Tibial artery (tissue), 4 donors: ENCODE data around the gene KYNU.

Experiments used
- DNase-seq, 2 donors: peaks; one replicate each; pipeline ENCODE4 v3.0.0-alpha.2; 2019
- H3K27ac ChIP-seq, 2 donors: fragments of 200-600 bp; sonication (generic) in 1 of 2; 1 replicate in 1 of 2; 2 replicates in 1 of 2; pipeline ENCODE4 v1.5.1; 2018 to 2019; ENCODE audit warnings: mild to moderate bottlenecking in 1 of 2
- H3K27me3 ChIP-seq, 2 donors: fragments of 200-600 bp; sonication (generic) in 1 of 2; one replicate each; pipeline versions ENCODE4 v1.5.1 to v1.6.0; 2016 to 2019
- H3K36me3 ChIP-seq, 3 donors: fragments of 200-600 bp; sonication (generic) in 2 of 3; one replicate each; pipeline ENCODE4 v1.5.1; 2016 to 2019; ENCODE audit warnings: mild to moderate bottlenecking in 2 of 3
- H3K4me1 ChIP-seq, 4 donors: fragments of 200-600 bp; sonication (generic) in 2 of 4; 1 replicate in 3 of 4; 2 replicates in 1 of 4; pipeline ENCODE4 v1.5.1; 2016 to 2019
- H3K4me3 ChIP-seq, 2 donors: fragments of 200-600 bp; sonication (generic) in 1 of 2; 1 replicate in 1 of 2; 2 replicates in 1 of 2; pipeline ENCODE4 v1.5.1; 2018 to 2019; ENCODE audit warnings: mild to moderate bottlenecking in 2 of 2
- H3K9me3 ChIP-seq, 3 donors: fragments of 200-600 bp; sonication (generic) in 1 of 3; one replicate each; pipeline ENCODE4 v1.5.1; 2016 to 2019
- CTCF ChIP-seq, 2 experiments: fragments of 200-600 bp in 1 of 2; fragments of 450-650 bp in 1 of 2; IDR thresholded peaks; one replicate each; pipeline ENCODE4 v1.5.1; 2017 to 2019; ENCODE audit warnings: antibody characterized with exemption in 2 of 2, mild to moderate bottlenecking in 1 of 2, moderate library complexity in 1 of 2
- intact Hi-C: fragments of 100-400 bp; cut with DNase I; formaldehyde crosslinking; loops from one replicate; pipeline ENCODE4 v1.15.0; 2023; ENCODE audit warnings: low total_unique reads

Gene KYNU

GRCh38 chr2:143058851-143059250 is 181.4 kb downstream of the KYNU start:
- no peak for TF ChIP-seq CTCF (IDR thresholded peaks at IDR 0.05)
- no peak overlapping the region for H3K27ac ChIP-seq
- no peaks in the 10 kb centered on the region for H3K9me3 ChIP-seq
- intact Hi-C loops, result no loop called here
- DNase-seq, result no peak
- no peaks in the 10 kb centered on the region for H3K27me3 ChIP-seq
- H3K4me3 ChIP-seq, result no peak overlapping the region
- no peaks in the 10 kb centered on the region for H3K4me1 ChIP-seq
- H3K36me3 ChIP-seq, result no peaks in the 10 kb centered on the region

GRCh38 chr2:143063612-143064200 is 186.2 kb downstream of the KYNU start:
- Histone ChIP-seq H3K4me3 (no peak overlapping the region), H3K27ac (no peak overlapping the region), H3K27me3 (no peaks in the 10 kb centered on the region), H3K4me1 (no peaks in the 10 kb centered on the region), H3K36me3 (no peaks in the 10 kb centered on the region), H3K9me3 (peaks cover 0 to 5% (median 0%) of the 10 kb centered on the region in 3 donors)
- TF ChIP-seq CTCF (IDR thresholded peaks at IDR 0.05), result no peak
- no peak for DNase-seq
- intact Hi-C loops, result no loop called here

GRCh38 chr2:143068094-143068493 is 190.6 kb downstream of the KYNU start:
- intact Hi-C loops, result no loop called here
- Histone ChIP-seq H3K4me3 (no peak overlapping the region), H3K9me3 (peaks cover 0 to 5% (median 0%) of the 10 kb centered on the region in 3 donors), H3K4me1 (no peaks in the 10 kb centered on the region), H3K27me3 (no peaks in the 10 kb centered on the region), H3K36me3 (no peaks in the 10 kb centered on the region), H3K27ac (no peak overlapping the region)
- no peak for DNase-seq
- TF ChIP-seq CTCF (IDR thresholded peaks at IDR 0.05), result no peak

GRCh38 chr2:143068509-143068908 is 191.0 kb downstream of the KYNU start:
- DNase-seq, result no peak
- Histone ChIP-seq H3K36me3 (no peaks in the 10 kb centered on the region), H3K9me3 (peaks cover 0 to 5% (median 0%) of the 10 kb centered on the region in 3 donors), H3K27me3 (no peaks in the 10 kb centered on the region), H3K27ac (no peak overlapping the region), H3K4me1 (no peaks in the 10 kb centered on the region), H3K4me3 (no peak overlapping the region)
- TF ChIP-seq CTCF (IDR thresholded peaks at IDR 0.05), result no peak
- intact Hi-C loops, result no loop called here

- Histone ChIP-seq H3K9me3 (no peaks in the 10 kb centered on the region), H3K36me3 (no peaks in the 10 kb centered on the region), H3K27ac (no peak overlapping the region), H3K4me3 (no peak overlapping the region), H3K27me3 (no peaks in the 10 kb centered on the region), H3K4me1 (no peaks in the 10 kb centered on the region)
- intact Hi-C loops, result no loop called here
- no peak for DNase-seq
- TF ChIP-seq CTCF (IDR thresholded peaks at IDR 0.05), result no peak
Observed at GRCh38 chr2:143070704-143071103, 193.2 kb downstream of the KYNU start.
